T-helper 9 cell (primary cell): Measurements from ENCODE around the gene REM2.
A peak's percentile ranks its signal among the peaks of the same experiment; 100 is the strongest.

Experiments used
- DNase-seq: peaks from one replicate; pipeline ENCODE4 v3.0.0-alpha.2; 2020

The REM2 gene

GRCh38 chr14:22875003-22875747, 7.8 kb upstream of the REM2 start:
- no peak for DNase-seq

GRCh38 chr14:22875748-22876319, 7.2 kb upstream of the REM2 start:
- DNase-seq: no peak

- no peak for DNase-seq
Measured at GRCh38 chr14:22877000-22877501, 6.0 kb upstream of the REM2 start.

- no peak for DNase-seq
Measured at GRCh38 chr14:22878271-22879246, 4.5 kb upstream of the REM2 start.

GRCh38 chr14:22882064-22882463, 958 bp upstream of the REM2 start:
- DNase-seq: no peak

GRCh38 chr14:22882529-22883172, 371 bp upstream of the REM2 start:
- no peak for DNase-seq

- DNase-seq: no peak
Measured at GRCh38 chr14:22884076-22884737, 1.2 kb downstream of the REM2 start.

- DNase-seq: no peak
Measured at GRCh38 chr14:22884738-22885523, 1.9 kb downstream of the REM2 start.

GRCh38 chr14:22885975-22886374, 3.0 kb downstream of the REM2 start:
- no peak for DNase-seq

GRCh38 chr14:22886500-22887259, 3.7 kb downstream of the REM2 start:
- peak; percentile 68 for DNase-seq

- peak; percentile 23 for DNase-seq
Measured at GRCh38 chr14:22887260-22887989, 4.4 kb downstream of the REM2 start.

- no peak for DNase-seq
Measured at GRCh38 chr14:22887990-22888378, 5.0 kb downstream of the REM2 start.

GRCh38 chr14:22888662-22889061, 5.6 kb downstream of the REM2 start:
- DNase-seq: no peak

- DNase-seq: no peak
Measured at GRCh38 chr14:22890416-22890815, 7.4 kb downstream of the REM2 start.

- no peak for DNase-seq
Measured at GRCh38 chr14:22892488-22892887, 9.5 kb downstream of the REM2 start.

- DNase-seq: no peak
Measured at GRCh38 chr14:22893706-22894105, 10.7 kb downstream of the REM2 start.

- DNase-seq: no peak
Measured at GRCh38 chr14:22895402-22895801, 12.4 kb downstream of the REM2 start.

GRCh38 chr14:22896356-22896755, 13.3 kb downstream of the REM2 start:
- DNase-seq: no peak

- DNase-seq: no peak
Measured at GRCh38 chr14:22896760-22897159, 13.7 kb downstream of the REM2 start.

- DNase-seq: no peak
Measured at GRCh38 chr14:22897357-22897756, 14.3 kb downstream of the REM2 start.
